HG02610 (cell line): ENCODE results near the gene AP4S1.

Experiments used
- ATAC-seq: cut with Tn5 transposase; IDR thresholded peaks from one replicate; pipeline ENCODE4 v1.9.1; 2021; ENCODE audit warnings: mild to moderate bottlenecking, moderate library complexity; ENCODE audit not compliant: unreplicated experiment

AP4S1 gene

DNA sequence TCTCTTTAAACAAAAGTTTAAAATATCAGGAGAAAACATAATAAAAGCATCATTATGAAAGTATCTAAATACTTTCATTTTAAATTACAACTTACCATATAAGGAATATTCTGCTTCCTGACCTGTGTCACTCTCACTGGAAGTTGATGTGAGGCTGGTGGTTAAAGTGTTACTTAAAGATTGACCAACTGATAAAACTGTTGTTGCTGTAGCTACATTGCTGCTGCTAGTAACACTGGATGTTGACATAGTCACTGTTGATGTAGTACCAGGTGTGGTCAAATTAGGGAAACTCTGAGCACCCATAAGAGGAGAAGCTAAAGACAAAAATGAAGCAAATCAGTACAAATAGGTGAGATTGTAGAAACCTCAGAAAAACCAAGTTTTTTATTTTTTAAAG, 102.2 kb downstream of the AP4S1 start:
- peak; percentile 77 for ATAC-seq

DNA sequence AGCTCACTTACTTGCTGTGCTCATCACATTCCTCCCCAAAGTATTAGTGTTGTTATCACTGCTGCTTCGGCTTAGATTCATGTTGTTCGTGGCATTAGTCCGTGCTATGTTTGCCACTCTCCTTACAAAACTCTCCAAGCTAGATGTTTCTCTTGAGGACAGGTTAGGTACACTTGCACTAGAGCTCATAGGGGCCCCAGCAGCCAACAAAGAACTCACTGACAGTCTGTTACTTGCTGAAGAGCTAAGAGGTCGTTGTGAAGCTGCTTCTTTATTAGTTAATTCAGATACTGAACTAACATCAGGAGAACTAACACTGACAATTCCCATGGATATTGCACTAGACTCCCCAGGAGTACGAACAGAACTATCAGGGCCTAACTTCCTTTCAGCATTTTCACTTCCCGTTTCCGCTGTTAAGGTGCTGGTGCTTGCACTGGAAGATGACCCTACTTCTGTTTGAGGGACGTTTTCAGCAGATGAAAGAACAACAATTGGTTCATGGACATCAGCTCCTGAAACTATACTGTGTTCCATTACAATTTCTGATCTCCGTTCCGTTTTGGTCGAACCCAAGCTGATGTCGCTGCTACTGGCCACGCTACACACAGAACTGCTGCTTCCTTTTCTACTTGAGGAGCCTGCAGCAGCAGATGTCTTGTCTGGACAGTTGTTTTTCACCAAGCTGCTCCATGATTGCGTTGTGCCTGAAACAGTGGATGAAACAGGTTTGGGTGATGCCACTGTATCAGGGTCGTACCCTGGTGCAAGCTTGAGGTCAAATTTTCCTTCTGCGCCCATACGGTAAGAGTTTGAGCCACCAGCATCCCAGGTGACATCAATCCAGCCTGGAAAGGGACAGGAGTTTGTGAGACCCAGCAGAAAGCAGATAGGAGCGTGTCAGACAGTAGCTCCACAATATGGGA, 103.4 kb downstream of the AP4S1 start:
- ATAC-seq: no peak

GRCh38 chr14:31133133-31133532, 107.7 kb downstream of the AP4S1 start:
- ATAC-seq: no peak

DNA sequence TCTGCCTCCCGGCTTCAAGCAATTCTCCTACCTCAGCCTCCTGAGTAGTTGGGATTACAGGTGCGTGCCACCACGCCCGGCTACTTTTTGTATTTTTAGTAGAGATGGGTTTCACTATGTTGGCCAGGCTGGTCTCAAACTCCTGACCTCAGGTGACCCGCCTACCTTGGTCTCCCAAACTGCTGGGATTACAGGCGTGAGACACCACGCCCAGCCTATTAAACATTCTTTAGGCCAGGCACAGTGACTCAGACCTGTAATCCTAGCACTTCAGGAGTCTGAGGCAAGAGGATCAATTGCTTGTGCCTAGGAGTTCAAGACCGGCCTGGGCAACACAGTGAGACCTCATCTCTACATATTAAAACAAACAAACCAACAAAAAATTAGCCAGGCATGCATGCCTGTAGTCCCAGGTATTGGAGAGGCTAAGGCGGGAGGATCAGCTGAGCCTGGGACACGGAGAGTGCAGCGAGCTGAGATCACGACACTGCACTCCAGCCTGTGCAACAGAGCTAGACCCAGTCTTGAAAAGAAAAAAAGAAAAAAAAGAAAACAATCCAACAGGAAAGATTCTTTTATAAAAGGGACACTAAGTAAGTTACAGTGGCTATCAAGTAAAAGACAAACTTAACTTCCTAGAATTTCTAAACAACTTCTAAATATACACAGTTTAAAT, 111.9 kb downstream of the AP4S1 start:
- no peak for ATAC-seq

- ATAC-seq: no peak
These were observed 112.9 kb downstream of the AP4S1 start for GRCh38 chr14:31138301-31138700.

DNA sequence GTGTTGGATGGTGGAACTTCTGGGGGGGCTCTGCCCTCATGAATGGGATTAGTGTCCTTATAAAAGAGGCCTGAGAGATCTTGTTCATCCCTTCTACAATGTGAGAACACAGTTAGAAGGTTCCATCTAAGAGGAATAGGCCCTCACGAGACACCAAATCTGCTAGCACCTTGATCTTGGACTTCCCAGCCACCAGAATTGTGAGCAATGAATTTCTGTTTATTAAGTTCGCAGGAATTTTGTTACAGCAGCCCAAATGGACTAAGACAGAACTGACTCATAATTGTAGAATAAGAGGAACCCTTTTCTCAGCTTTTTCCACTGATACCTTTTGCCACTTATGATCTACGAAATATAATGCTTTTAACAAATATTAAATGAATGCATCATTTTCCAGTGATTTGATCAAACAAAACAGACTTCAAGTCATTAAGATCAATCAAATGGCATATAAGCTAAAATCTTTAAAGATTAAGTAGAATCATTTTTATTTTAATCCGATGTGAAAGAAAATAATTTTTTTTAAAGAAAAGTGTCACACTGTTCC, 113.9 kb downstream of the AP4S1 start:
- no peak for ATAC-seq

DNA sequence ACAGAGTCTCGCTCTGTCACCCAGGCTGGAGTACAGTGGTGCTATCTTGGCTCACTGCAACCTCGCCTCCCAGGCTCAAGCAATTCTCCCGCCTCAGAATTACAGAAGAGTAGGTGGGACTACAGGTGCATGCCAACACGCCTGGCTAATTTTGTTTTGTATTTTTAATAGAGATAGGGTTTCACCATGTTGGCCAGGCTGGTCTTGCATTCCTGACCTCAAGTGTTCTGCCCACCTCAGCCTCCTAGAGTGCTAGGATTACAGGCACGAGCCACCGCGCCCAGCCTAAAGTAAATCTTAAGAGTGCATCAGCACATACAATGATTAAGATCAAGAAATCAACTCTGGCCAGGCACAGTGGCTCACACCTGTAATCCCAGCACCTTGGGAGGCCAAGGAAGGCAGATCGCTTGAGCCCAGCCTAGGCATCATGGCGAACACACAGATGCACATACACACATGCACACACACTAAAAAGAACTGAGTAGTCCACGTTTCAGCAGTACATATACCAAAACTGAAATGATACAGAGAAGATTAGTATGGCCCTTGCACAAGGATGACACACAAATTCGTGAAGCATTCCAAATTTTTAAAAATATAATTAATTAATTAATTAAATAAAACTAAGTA, 117.1 kb downstream of the AP4S1 start:
- ATAC-seq: no peak
